C4-2B (cell line): ENCODE results near the gene SARS2.
"Not testable (repeated sequence)": the region's sequence is repeated elsewhere in the genome, so short reads cannot be mapped to it uniquely, and the experiment has no call there.

Experiments used
- H3K27ac ChIP-seq: fragments of 450-650 bp; 2 replicates; pipeline ENCODE4 v1.5.1; 2017
- ZFX ChIP-seq: fragments of 450-650 bp; IDR thresholded peaks from 2 replicates; pipeline ENCODE4 v1.6.1; 2017
- TF ChIP-seq, protein P1 (sequence below): fragments of 450-650 bp; conservative IDR thresholded peaks from 2 replicates; pipeline ENCODE4 v1.5.1; 2017; ENCODE audit warnings: mild to moderate bottlenecking

The SARS2 gene

GRCh38 chr19:38888876-38889275 lies 41.7 kb downstream of the SARS2 start:
- H3K27ac ChIP-seq, result no peak overlapping the region
- TF ChIP-seq, protein P1, sequence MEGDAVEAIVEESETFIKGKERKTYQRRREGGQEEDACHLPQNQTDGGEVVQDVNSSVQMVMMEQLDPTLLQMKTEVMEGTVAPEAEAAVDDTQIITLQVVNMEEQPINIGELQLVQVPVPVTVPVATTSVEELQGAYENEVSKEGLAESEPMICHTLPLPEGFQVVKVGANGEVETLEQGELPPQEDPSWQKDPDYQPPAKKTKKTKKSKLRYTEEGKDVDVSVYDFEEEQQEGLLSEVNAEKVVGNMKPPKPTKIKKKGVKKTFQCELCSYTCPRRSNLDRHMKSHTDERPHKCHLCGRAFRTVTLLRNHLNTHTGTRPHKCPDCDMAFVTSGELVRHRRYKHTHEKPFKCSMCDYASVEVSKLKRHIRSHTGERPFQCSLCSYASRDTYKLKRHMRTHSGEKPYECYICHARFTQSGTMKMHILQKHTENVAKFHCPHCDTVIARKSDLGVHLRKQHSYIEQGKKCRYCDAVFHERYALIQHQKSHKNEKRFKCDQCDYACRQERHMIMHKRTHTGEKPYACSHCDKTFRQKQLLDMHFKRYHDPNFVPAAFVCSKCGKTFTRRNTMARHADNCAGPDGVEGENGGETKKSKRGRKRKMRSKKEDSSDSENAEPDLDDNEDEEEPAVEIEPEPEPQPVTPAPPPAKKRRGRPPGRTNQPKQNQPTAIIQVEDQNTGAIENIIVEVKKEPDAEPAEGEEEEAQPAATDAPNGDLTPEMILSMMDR, result no peak
- TF ChIP-seq ZFX, result no peak

DNA sequence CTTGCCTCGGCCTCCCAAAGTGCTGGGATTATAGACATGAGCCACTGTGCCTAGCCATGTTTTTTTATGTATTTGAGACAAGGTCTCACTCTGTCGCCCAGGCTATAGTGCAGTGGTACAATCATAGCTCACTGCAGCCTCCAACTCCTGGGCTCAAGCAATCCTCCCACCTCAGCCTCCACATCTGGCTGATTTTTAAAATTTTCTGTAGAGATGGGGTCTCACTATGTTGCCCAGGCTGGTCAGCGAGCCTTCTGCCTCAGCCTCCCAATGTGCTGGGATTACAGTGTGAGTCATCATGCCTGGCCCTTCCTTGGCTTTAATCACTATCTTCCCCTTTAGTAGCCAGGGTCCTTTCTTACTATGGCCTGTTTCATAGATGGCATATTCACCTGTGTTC lies 45.9 kb downstream of the SARS2 start:
- H3K27ac ChIP-seq, result not testable (repeated sequence)

- no peak overlapping the region for H3K27ac ChIP-seq
- TF ChIP-seq, protein P1, result no peak
- TF ChIP-seq ZFX, result no peak
Observed at GRCh38 chr19:38883286-38883685, 47.3 kb downstream of the SARS2 start.

- no peak overlapping the region for H3K27ac ChIP-seq
- TF ChIP-seq, protein P1, result no peak
- no peak for TF ChIP-seq ZFX
Observed at GRCh38 chr19:38880882-38881609, 49.5 kb downstream of the SARS2 start.

- no peak for TF ChIP-seq ZFX
- TF ChIP-seq, protein P1, result no peak
- H3K27ac ChIP-seq, result no peak overlapping the region
Observed at GRCh38 chr19:38880076-38880881, 50.3 kb downstream of the SARS2 start.

GRCh38 chr19:38879400-38879751 lies 51.2 kb downstream of the SARS2 start:
- TF ChIP-seq, protein P1, result no peak
- H3K27ac ChIP-seq, result no peak overlapping the region

GRCh38 chr19:38878575-38879399 lies 51.8 kb downstream of the SARS2 start:
- TF ChIP-seq, protein P1, result no peak
- TF ChIP-seq ZFX, result no peak
- no peak overlapping the region; the same call in 1 of the 2 replicates for H3K27ac ChIP-seq
